Suppressor macrophage (primary cell): ENCODE results near the gene NQO1.
A peak's percentile ranks its signal among the peaks of the same experiment; 100 is the strongest.

ENCODE experiments used
- DNase-seq, 4 experiments: peaks; one replicate each; pipeline ENCODE4 v3.0.0-alpha.2; 2020 to 2022

NQO1 gene

GRCh38 chr16:69706256-69706974 is 19.9 kb downstream of the NQO1 start:
- DNase-seq = no peak

GRCh38 chr16:69703638-69704037 is 22.7 kb downstream of the NQO1 start:
- no peak for DNase-seq

GRCh38 chr16:69701866-69702265 is 24.5 kb downstream of the NQO1 start:
- no peak for DNase-seq

GRCh38 chr16:69701452-69701851 is 24.9 kb downstream of the NQO1 start:
- DNase-seq = no peak

GRCh38 chr16:69699915-69700314 is 26.4 kb downstream of the NQO1 start:
- no peak for DNase-seq

GRCh38 chr16:69698404-69698803 is 28.0 kb downstream of the NQO1 start:
- DNase-seq = no peak

GRCh38 chr16:69693916-69694315 is 32.4 kb downstream of the NQO1 start:
- DNase-seq = no peak

GRCh38 chr16:69691980-69692911 is 34.1 kb downstream of the NQO1 start:
- DNase-seq = no peak

- DNase-seq = no peak
These were observed 37.8 kb downstream of the NQO1 start for GRCh38 chr16:69688589-69688988.

GRCh38 chr16:69680358-69680757 is 46.0 kb downstream of the NQO1 start:
- DNase-seq = no peak

- no peak for DNase-seq
These were observed 53.2 kb downstream of the NQO1 start for GRCh38 chr16:69672998-69673713.

GRCh38 chr16:69672315-69672997 is 53.9 kb downstream of the NQO1 start:
- no peak for DNase-seq

GRCh38 chr16:69669577-69669976 is 56.8 kb downstream of the NQO1 start:
- DNase-seq = no peak

GRCh38 chr16:69663846-69664245 is 62.5 kb downstream of the NQO1 start:
- DNase-seq = peak in 1 of 4 experiments; percentile 18

GRCh38 chr16:69662901-69663300 is 63.5 kb downstream of the NQO1 start:
- no peak for DNase-seq

- no peak for DNase-seq
These were observed 66.2 kb downstream of the NQO1 start for GRCh38 chr16:69660166-69660565.
